IMR-90 (cell line): Measurements from ENCODE around the gene NUDT8. TPM values are rescaled to one million over a fixed set of nuclear protein-coding genes. Genes with fewer than 3 reads are reported as not detected.

ENCODE experiments used
- ATAC-seq: fragments of 200-7000 bp; cut with Tn5 transposase; 2 replicates; pipeline ENCODE4 v1.9.1; 2020; ENCODE audit warnings: low read depth, mild to moderate bottlenecking, moderate library complexity
- BruUV-seq: library from RNA; stranded (reverse); fragments of 400-500 nt; replicated peaks from 2 replicates; lab custom pipeline; 2021; lab: Mats Ljungman, UMichigan
- CTCF ChIA-PET: fragments of 300-600 bp; formaldehyde crosslinking; extraction: SDS; loops from one replicate; lab custom pipeline; 2021; ENCODE audit warnings: antibody characterized with exemption; lab: Yijun Ruan, JAX
- POLR2A ChIA-PET: fragments of 300-600 bp; sonication (Branson Sonifier 250); formaldehyde crosslinking; loops from one replicate; lab custom pipeline; 2022; ENCODE audit warnings: antibody characterized with exemption; ENCODE audit not compliant: unreplicated experiment; lab: Charles Lee
- DNase-seq: peaks from one replicate; pipeline ENCODE4 v3.0.0; 2013
- H2AFZ ChIP-seq: replicated peaks from 2 replicates; pipeline ENCODE3; 2013; ENCODE audit warnings: low read length, mild to moderate bottlenecking; ENCODE audit not compliant: poor library complexity
- H2AK5ac ChIP-seq: 2 replicates; pipeline ENCODE4 v1.6.1; 2013; ENCODE audit warnings: low read depth, low read length, inconsistent platforms
- H2AK9ac ChIP-seq: replicated peaks from 2 replicates; pipeline ENCODE3; 2013; ENCODE audit warnings: mild to moderate bottlenecking, low read depth, low read length, moderate library complexity; ENCODE audit not compliant: poor library complexity
- H2BK120ac ChIP-seq: 2 replicates; pipeline ENCODE4 v1.6.1; 2013; ENCODE audit warnings: low read depth, low read length, inconsistent platforms
- H2BK15ac ChIP-seq: 3 replicates; pipeline ENCODE4 v1.6.1; 2013; ENCODE audit warnings: low read depth, low read length, inconsistent platforms
- H2BK20ac ChIP-seq: 2 replicates; pipeline ENCODE4 v1.6.1; 2013; ENCODE audit warnings: low read depth, mild to moderate bottlenecking, inconsistent platforms, low read length, moderate library complexity
- H2BK5ac ChIP-seq: 2 replicates; pipeline ENCODE4 v1.6.1; 2013; ENCODE audit warnings: mild to moderate bottlenecking, low read depth, low read length, inconsistent platforms; ENCODE audit not compliant: poor library complexity, severe bottlenecking
- H3K14ac ChIP-seq: replicated peaks from 2 replicates; pipeline ENCODE4 v1.6.1; 2013; ENCODE audit warnings: low read depth, low read length, inconsistent platforms
- H3K18ac ChIP-seq: 2 replicates; pipeline ENCODE4 v1.6.1; 2013; ENCODE audit warnings: low read depth, low read length, control low read depth
- H3K23ac ChIP-seq: 2 replicates; pipeline ENCODE4 v1.6.1; 2013; ENCODE audit warnings: low read depth, low read length, inconsistent platforms
- H3K27ac ChIP-seq: 2 replicates; pipeline ENCODE4 v1.5.1; 2013; ENCODE audit warnings: mild to moderate bottlenecking, control low read depth, low read length; ENCODE audit not compliant: insufficient read depth
- H3K27me3 ChIP-seq: 2 replicates; pipeline ENCODE4 v1.6.1; 2013; ENCODE audit warnings: low read length; ENCODE audit not compliant: control insufficient read depth, insufficient read depth
- H3K36me3 ChIP-seq: 2 replicates; pipeline ENCODE4 v1.6.1; 2013; ENCODE audit warnings: low read length, mixed read lengths; ENCODE audit not compliant: control insufficient read depth, insufficient read depth
- H3K4ac ChIP-seq: 2 replicates; pipeline ENCODE4 v1.6.1; 2013; ENCODE audit warnings: low read depth, low read length, inconsistent platforms
- H3K4me1 ChIP-seq: 2 replicates; pipeline ENCODE4 v1.6.1; 2013; ENCODE audit warnings: low read length, mixed read lengths; ENCODE audit not compliant: control insufficient read depth, insufficient read depth
- H3K4me2 ChIP-seq: 2 replicates; pipeline ENCODE4 v1.6.1; 2013; ENCODE audit warnings: low read depth, mild to moderate bottlenecking, control low read depth, low read length, moderate library complexity
- H3K4me3 ChIP-seq: 2 replicates; pipeline ENCODE4 v1.5.1; 2013; ENCODE audit warnings: low read depth, mild to moderate bottlenecking, control low read depth, low read length, moderate library complexity; ENCODE audit not compliant: insufficient read depth
- H3K56ac ChIP-seq: 2 replicates; pipeline ENCODE4 v1.6.1; 2013; ENCODE audit warnings: low read length, inconsistent platforms; ENCODE audit not compliant: insufficient read depth; ENCODE audit errors: extremely low read depth
- H3K79me1 ChIP-seq, 2 experiments: 2 replicates each; pipeline ENCODE4 v1.6.1; 2013; ENCODE audit warnings: low read length in 2 of 2, inconsistent platforms in 1 of 2, low read depth in 1 of 2
- H3K9ac ChIP-seq: 2 replicates; pipeline ENCODE4 v1.6.1; 2013; ENCODE audit warnings: low read depth, low read length, control low read depth
- H3K9me1 ChIP-seq: 2 replicates; pipeline ENCODE4 v1.6.1; 2013; ENCODE audit warnings: low read length, inconsistent platforms; ENCODE audit not compliant: insufficient read depth
- H3K9me3 ChIP-seq: 2 replicates; pipeline ENCODE4 v1.6.1; 2013; ENCODE audit warnings: low read length; ENCODE audit not compliant: control insufficient read depth, insufficient read depth
- H4K20me1 ChIP-seq: 2 replicates; pipeline ENCODE4 v1.6.1; 2013; ENCODE audit warnings: low read length, inconsistent platforms; ENCODE audit not compliant: insufficient read depth
- H4K5ac ChIP-seq: 2 replicates; pipeline ENCODE4 v1.6.1; 2013; ENCODE audit warnings: mild to moderate bottlenecking, low read depth, low read length, control low read depth
- H4K8ac ChIP-seq, 2 experiments: 2 replicates each; pipeline ENCODE4 v1.6.1; 2013; ENCODE audit warnings: low read depth in 2 of 2, low read length in 2 of 2, control low read depth in 1 of 2, inconsistent platforms in 1 of 2
- H4K91ac ChIP-seq: 2 replicates; pipeline ENCODE4 v1.6.1; 2013; ENCODE audit warnings: low read depth, low read length, inconsistent platforms; ENCODE audit not compliant: insufficient read depth
- BHLHE40 ChIP-seq: fragments of 150-350 bp; IDR thresholded peaks from 2 replicates; pipeline ENCODE4 v1.6.1; 2016; ENCODE audit warnings: mild to moderate bottlenecking, low read depth, low read length
- CEBPB ChIP-seq: IDR thresholded peaks from 2 replicates; pipeline ENCODE4 v1.6.1; 2012; ENCODE audit warnings: low read depth, low read length, improper control_type of control experiment
- CHD1 ChIP-seq: IDR thresholded peaks from 2 replicates; pipeline ENCODE4 v1.6.1; 2012; ENCODE audit warnings: low read depth, low read length, improper control_type of control experiment
- FOS ChIP-seq: fragments of 150-350 bp; IDR thresholded peaks from 2 replicates; pipeline ENCODE4 v1.6.1; 2016; ENCODE audit warnings: low read depth, low read length
- MAFK ChIP-seq: IDR thresholded peaks from 2 replicates; pipeline ENCODE4 v1.6.1; 2012; ENCODE audit warnings: low read depth, low read length, improper control_type of control experiment
- MAZ ChIP-seq: IDR thresholded peaks from 2 replicates; pipeline ENCODE4 v1.6.1; 2012; ENCODE audit warnings: low read depth, mild to moderate bottlenecking, low read length, improper control_type of control experiment, moderate library complexity, borderline replicate concordance
- MXI1 ChIP-seq: IDR thresholded peaks from 2 replicates; pipeline ENCODE4 v1.6.1; 2012; ENCODE audit warnings: low read depth, mild to moderate bottlenecking, low read length, moderate library complexity, borderline replicate concordance
- NFE2L2 ChIP-seq: fragments of 150-350 bp; IDR thresholded peaks from 2 replicates; pipeline ENCODE4 v1.6.1; 2016; ENCODE audit warnings: low read depth, mild to moderate bottlenecking, low read length
- POLR2A ChIP-seq: IDR thresholded peaks from 2 replicates; pipeline ENCODE4 v1.6.1; 2012; ENCODE audit warnings: mild to moderate bottlenecking, low read depth, low read length
- RAD21 ChIP-seq: IDR thresholded peaks from 2 replicates; pipeline ENCODE4 v1.6.1; 2012; ENCODE audit warnings: low read length, improper control_type of control experiment
- RCOR1 ChIP-seq: IDR thresholded peaks from 2 replicates; pipeline ENCODE4 v1.6.1; 2012; ENCODE audit warnings: mild to moderate bottlenecking, low read length, improper control_type of control experiment; ENCODE audit not compliant: insufficient replicate concordance
- RFX5 ChIP-seq: IDR thresholded peaks from 2 replicates; pipeline ENCODE4 v1.8.0; 2012; ENCODE audit warnings: low read depth, mild to moderate bottlenecking, low read length, moderate library complexity
- SMC3 ChIP-seq: fragments of 150-350 bp; IDR thresholded peaks from 2 replicates; pipeline ENCODE4 v1.6.1; 2016; ENCODE audit warnings: low read depth, mild to moderate bottlenecking, antibody characterized with exemption, low read length, moderate library complexity
- USF2 ChIP-seq: fragments of 150-350 bp; IDR thresholded peaks from 2 replicates; pipeline ENCODE4 v1.6.1; 2017; ENCODE audit warnings: mild to moderate bottlenecking, antibody characterized with exemption, low read length, low read depth
- WGBS, 2 experiments: methylation state at CpG; one replicate each; pipeline versions ENCODE4 v1.1.5 to v1.1.7; 2013; ENCODE audit warnings: missing lambda C conversion rate in 2 of 2; ENCODE audit not compliant: insufficient read length in 1 of 2; ENCODE audit errors: extremely low coverage in 2 of 2; 5-methylcytosine and 5-hydroxymethylcytosine counted together
- dilution Hi-C: fragments of 300-500 bp; cut with HindIII; formaldehyde crosslinking; loops from one replicate; pipeline ENCODE4 v1.14.3; 2018; ENCODE audit warnings: low sequenced_read_pairs; ENCODE audit not compliant: unreplicated experiment
- in situ Hi-C: fragments of 300-500 bp; cut with MboI; formaldehyde crosslinking; loops from 3 replicates; pipeline ENCODE4 v1.14.3; 2019; ENCODE audit warnings: low sequenced_read_pairs, inconsistent platforms, mixed read lengths
- intact Hi-C: fragments of 100-400 bp; cut with micrococcal nuclease; formaldehyde crosslinking; loops from 2 replicates; pipeline ENCODE4 v1.10.0; 2022
- polyA plus RNA-seq, 3 experiments: library from polyadenylated mRNA; depleted of rRNA; stranded (reverse); fragments of >200 nt; gene quantifications; 2 replicates each; pipeline ENCODE4 v1.2.3, GENCODE V29; 2012; ENCODE audit warnings: low replicate concordance in 1 of 3
- total RNA-seq: library from RNA; depleted of rRNA; stranded (reverse); fragments of >200 nt; gene quantifications from 2 replicates; pipeline ENCODE4 v1.2.3, GENCODE V29; 2012
- TF ChIP-seq, protein P1 (sequence below): fragments of 150-350 bp; IDR thresholded peaks from 2 replicates; pipeline ENCODE4 v1.6.1; 2016; ENCODE audit warnings: low read depth, mild to moderate bottlenecking, low read length, moderate library complexity, borderline replicate concordance
- TF ChIP-seq, protein P2 (sequence below): conservative IDR thresholded peaks from 2 replicates; pipeline ENCODE4 v1.5.1; 2012; ENCODE audit warnings: mild to moderate bottlenecking, low read depth, low read length, improper control_type of control experiment

NUDT8 gene
- total and polyA plus RNA-seq, 2 of the 4 experiments (the other 2 are of a cell fraction), result 1.4 to 2.5 TPM

DNA sequence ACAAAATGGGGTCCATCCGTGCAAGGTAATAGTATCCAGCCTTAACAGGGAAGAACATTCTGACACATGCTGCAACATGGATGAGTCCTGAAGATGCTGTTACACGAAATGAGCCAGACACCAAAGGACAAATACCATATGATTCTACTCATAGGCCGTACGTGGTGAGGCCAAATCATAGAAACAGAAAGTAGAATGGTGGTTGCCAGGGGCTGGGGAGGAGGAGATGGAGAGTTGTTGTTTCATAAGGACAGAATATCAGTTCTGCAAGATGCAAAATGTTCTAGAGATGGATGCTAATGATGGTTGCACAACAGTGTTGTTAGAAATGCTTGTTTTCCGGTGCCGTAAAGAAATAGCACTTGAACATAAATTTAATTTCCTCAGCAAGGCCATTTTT lies 7.2 kb upstream of the NUDT8 start:
- Histone ChIP-seq H4K5ac (no peak overlapping the region), H3K9me3 (no peaks in the 10 kb centered on the region), H3K9me1 (no peaks in the 10 kb centered on the region), H3K4ac (no peak overlapping the region), H2BK5ac (no peak overlapping the region), H3K4me3 (no peak overlapping the region), H3K56ac (no peak overlapping the region), H3K9ac (no peak overlapping the region), H2BK15ac (no peak overlapping the region), H4K91ac (no peak overlapping the region), H3K27ac (no peak overlapping the region), H3K4me2 (no peak overlapping the region), H3K27me3 (peaks cover 15% of the 10 kb centered on the region; the same call in 1 of the 2 replicates), H2AK5ac (no peak overlapping the region), H2AFZ (no peak overlapping the region), H3K79me1 (no peaks in the 10 kb centered on the region), H2AK9ac (no peak overlapping the region), H4K20me1 (no peaks in the 10 kb centered on the region), H3K4me1 (no peaks in the 10 kb centered on the region), H2BK120ac (no peak overlapping the region), H4K8ac (no peak overlapping the region), H3K23ac (no peak overlapping the region), H3K36me3 (no peaks in the 10 kb centered on the region), H2BK20ac (no peak overlapping the region), H3K18ac (no peak overlapping the region), H3K14ac (no peak overlapping the region)
- dilution Hi-C loops, result no loop called here
- WGBS, 2 experiments, result no CpG with 5 or more reads among the region's 6 CpGs
- no peak for TF ChIP-seq CEBPB
- TF ChIP-seq NFE2L2, result no peak
- TF ChIP-seq, protein P1, sequence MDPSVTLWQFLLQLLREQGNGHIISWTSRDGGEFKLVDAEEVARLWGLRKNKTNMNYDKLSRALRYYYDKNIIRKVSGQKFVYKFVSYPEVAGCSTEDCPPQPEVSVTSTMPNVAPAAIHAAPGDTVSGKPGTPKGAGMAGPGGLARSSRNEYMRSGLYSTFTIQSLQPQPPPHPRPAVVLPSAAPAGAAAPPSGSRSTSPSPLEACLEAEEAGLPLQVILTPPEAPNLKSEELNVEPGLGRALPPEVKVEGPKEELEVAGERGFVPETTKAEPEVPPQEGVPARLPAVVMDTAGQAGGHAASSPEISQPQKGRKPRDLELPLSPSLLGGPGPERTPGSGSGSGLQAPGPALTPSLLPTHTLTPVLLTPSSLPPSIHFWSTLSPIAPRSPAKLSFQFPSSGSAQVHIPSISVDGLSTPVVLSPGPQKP, result no peak
- TF ChIP-seq BHLHE40, result no peak
- TF ChIP-seq RAD21, result no peak
- TF ChIP-seq SMC3, result no peak
- TF ChIP-seq USF2, result no peak
- no peak for TF ChIP-seq RCOR1
- no peak for TF ChIP-seq MXI1
- TF ChIP-seq RFX5, result no peak
- no peak for TF ChIP-seq MAZ
- no peak for TF ChIP-seq CHD1
- no peak for TF ChIP-seq FOS
- TF ChIP-seq MAFK, result no peak
- TF ChIP-seq, protein P2, sequence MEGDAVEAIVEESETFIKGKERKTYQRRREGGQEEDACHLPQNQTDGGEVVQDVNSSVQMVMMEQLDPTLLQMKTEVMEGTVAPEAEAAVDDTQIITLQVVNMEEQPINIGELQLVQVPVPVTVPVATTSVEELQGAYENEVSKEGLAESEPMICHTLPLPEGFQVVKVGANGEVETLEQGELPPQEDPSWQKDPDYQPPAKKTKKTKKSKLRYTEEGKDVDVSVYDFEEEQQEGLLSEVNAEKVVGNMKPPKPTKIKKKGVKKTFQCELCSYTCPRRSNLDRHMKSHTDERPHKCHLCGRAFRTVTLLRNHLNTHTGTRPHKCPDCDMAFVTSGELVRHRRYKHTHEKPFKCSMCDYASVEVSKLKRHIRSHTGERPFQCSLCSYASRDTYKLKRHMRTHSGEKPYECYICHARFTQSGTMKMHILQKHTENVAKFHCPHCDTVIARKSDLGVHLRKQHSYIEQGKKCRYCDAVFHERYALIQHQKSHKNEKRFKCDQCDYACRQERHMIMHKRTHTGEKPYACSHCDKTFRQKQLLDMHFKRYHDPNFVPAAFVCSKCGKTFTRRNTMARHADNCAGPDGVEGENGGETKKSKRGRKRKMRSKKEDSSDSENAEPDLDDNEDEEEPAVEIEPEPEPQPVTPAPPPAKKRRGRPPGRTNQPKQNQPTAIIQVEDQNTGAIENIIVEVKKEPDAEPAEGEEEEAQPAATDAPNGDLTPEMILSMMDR, result no peak
- no peak for TF ChIP-seq POLR2A
- no TSS peak for BruUV-seq
- intact Hi-C loops, result no loop called here
- ATAC-seq (no peak), DNase-seq (no peak)
- in situ Hi-C loops, result no loop called here
- CTCF ChIA-PET, result no interaction called here
- POLR2A ChIA-PET, result no interaction called here
